NOMO-1 treated with dmso at 0.1 percent for 144 hours (cell line): ENCODE results near the gene OPCML.

Experiments used
- DNase-seq: peaks from one replicate; lab custom pipeline; 2025; ENCODE audit not compliant: unreplicated experiment; lab: John Stamatoyannopoulos, UW

OPCML gene

GRCh38 chr11:133082841-133083488, 449.3 kb downstream of the OPCML start:
- DNase-seq: peak; percentile 11

- no peak for DNase-seq
These were observed 449.9 kb downstream of the OPCML start for GRCh38 chr11:133082453-133082781.

GRCh38 chr11:133081730-133082452, 450.4 kb downstream of the OPCML start:
- no peak for DNase-seq

GRCh38 chr11:133081020-133081419, 451.3 kb downstream of the OPCML start:
- DNase-seq: no peak

GRCh38 chr11:133078591-133079404, 453.5 kb downstream of the OPCML start:
- DNase-seq: peak; percentile 6

GRCh38 chr11:133078012-133078411, 454.3 kb downstream of the OPCML start:
- no peak for DNase-seq

- no peak for DNase-seq
These were observed 456.9 kb downstream of the OPCML start for GRCh38 chr11:133075351-133075750.

GRCh38 chr11:133072858-133073582, 459.3 kb downstream of the OPCML start:
- DNase-seq: no peak

- DNase-seq: no peak
These were observed 459.9 kb downstream of the OPCML start for GRCh38 chr11:133072378-133072777.

- DNase-seq: no peak
These were observed 461.5 kb downstream of the OPCML start for GRCh38 chr11:133070791-133071190.

GRCh38 chr11:133070021-133070713, 462.1 kb downstream of the OPCML start:
- DNase-seq: no peak

GRCh38 chr11:133065847-133066485, 466.3 kb downstream of the OPCML start:
- DNase-seq: no peak

- DNase-seq: no peak
These were observed 467.3 kb downstream of the OPCML start for GRCh38 chr11:133064961-133065360.

GRCh38 chr11:133064152-133064877, 468.0 kb downstream of the OPCML start:
- DNase-seq: no peak

- DNase-seq: no peak
These were observed 473.8 kb downstream of the OPCML start for GRCh38 chr11:133058501-133058900.

- no peak for DNase-seq
These were observed 479.1 kb downstream of the OPCML start for GRCh38 chr11:133053124-133053776.

- DNase-seq: no peak
These were observed 479.8 kb downstream of the OPCML start for GRCh38 chr11:133052537-133052936.

- no peak for DNase-seq
These were observed 482.9 kb downstream of the OPCML start for GRCh38 chr11:133049244-133050019.
